ENCODE data around the gene SVEP1. TPM values are rescaled to one million over a fixed set of nuclear protein-coding genes. Genes with fewer than 3 reads are reported as not detected.
A peak's percentile ranks its signal among the peaks of the same experiment; 100 is the strongest.
"Not testable (repeated sequence)": the region's sequence is repeated elsewhere in the genome, so short reads cannot be mapped to it uniquely, and the experiment has no call there.

The SVEP1 gene
- total RNA-seq, 1 donor from 2014 or later: 0.06 TPM

GRCh38 chr9:110579862-110580219, 300 bp upstream of the SVEP1 start:
- DNase-seq (ENCODE audit: extremely low read depth, low read depth, low spot score): no peak

GRCh38 chr9:110578575-110579033, 937 bp downstream of the SVEP1 start:
- DNase-seq (ENCODE audit: extremely low read depth, low read depth, low spot score): no peak

- no peak for DNase-seq (ENCODE audit: extremely low read depth, low read depth, low spot score)
Observed at GRCh38 chr9:110575945-110576344, 3.6 kb downstream of the SVEP1 start.

- no peak for DNase-seq (ENCODE audit: extremely low read depth, low read depth, low spot score)
Observed at GRCh38 chr9:110575169-110575568, 4.4 kb downstream of the SVEP1 start.

GRCh38 chr9:110573305-110573704, 6.2 kb downstream of the SVEP1 start:
- no peak for DNase-seq (ENCODE audit: extremely low read depth, low read depth, low spot score)

- no peak for DNase-seq (ENCODE audit: extremely low read depth, low read depth, low spot score)
Observed at GRCh38 chr9:110571801-110572483, 7.6 kb downstream of the SVEP1 start.

- no peak for DNase-seq (ENCODE audit: extremely low read depth, low read depth, low spot score)
Observed at GRCh38 chr9:110566156-110566555, 13.4 kb downstream of the SVEP1 start.

GRCh38 chr9:110561826-110562225, 17.7 kb downstream of the SVEP1 start:
- DNase-seq (ENCODE audit: extremely low read depth, low read depth, low spot score): no peak

GRCh38 chr9:110559869-110560268, 19.7 kb downstream of the SVEP1 start:
- no peak for DNase-seq (ENCODE audit: extremely low read depth, low read depth, low spot score)

- peak; percentile 29 for DNase-seq (ENCODE audit: extremely low read depth, low read depth, low spot score)
Observed at GRCh38 chr9:110555551-110556331, 23.8 kb downstream of the SVEP1 start.

- no peak for DNase-seq (ENCODE audit: extremely low read depth, low read depth, low spot score)
Observed at GRCh38 chr9:110546411-110546871, 33.1 kb downstream of the SVEP1 start.

GRCh38 chr9:110545705-110546104, 33.8 kb downstream of the SVEP1 start:
- no peak for DNase-seq (ENCODE audit: extremely low read depth, low read depth, low spot score)

- DNase-seq (ENCODE audit: extremely low read depth, low read depth, low spot score): no peak
Observed at GRCh38 chr9:110543631-110544051, 35.9 kb downstream of the SVEP1 start.

GRCh38 chr9:110541950-110542349, 37.6 kb downstream of the SVEP1 start:
- no peak for DNase-seq (ENCODE audit: extremely low read depth, low read depth, low spot score)

- DNase-seq (ENCODE audit: extremely low read depth, low read depth, low spot score): no peak
Observed at GRCh38 chr9:110538647-110539041, 40.9 kb downstream of the SVEP1 start.

GRCh38 chr9:110537841-110538646, 41.5 kb downstream of the SVEP1 start:
- no peak for DNase-seq (ENCODE audit: extremely low read depth, low read depth, low spot score)

GRCh38 chr9:110536822-110537221, 42.7 kb downstream of the SVEP1 start:
- DNase-seq (ENCODE audit: extremely low read depth, low read depth, low spot score): no peak

- DNase-seq (ENCODE audit: extremely low read depth, low read depth, low spot score): not testable (repeated sequence)
Observed at GRCh38 chr9:110534162-110534561, 45.4 kb downstream of the SVEP1 start.

GRCh38 chr9:110532908-110533665, 46.5 kb downstream of the SVEP1 start:
- no peak for DNase-seq (ENCODE audit: extremely low read depth, low read depth, low spot score)

- DNase-seq (ENCODE audit: extremely low read depth, low read depth, low spot score): no peak
Observed at GRCh38 chr9:110531776-110532175, 47.8 kb downstream of the SVEP1 start.
